Measurements from ENCODE around the gene APOL4. TPM values are rescaled to one million over a fixed set of nuclear protein-coding genes. Genes with fewer than 3 reads are reported as not detected.
"Not testable (repeated sequence)": the region's sequence is repeated elsewhere in the genome, so short reads cannot be mapped to it uniquely, and the experiment has no call there.

Gene APOL4
- total RNA-seq, 2 donors from 2014 or later, result 0.52 to 18.1 TPM

GRCh38 chr22:36235585-36235984 is 34.0 kb upstream of the APOL4 start:
- Histone ChIP-seq H3K27ac (no peak overlapping the region), H3K36me3 (replicated peaks in 1 of 2; ENCODE audit: insufficient read depth in 1 of 2, low read depth in 2 of 2) (peaks cover 0 to 16% of the 10 kb centered on the region in 2 donors), H3K9me3 (no peaks in the 10 kb centered on the region), H3K4me1 (peaks cover 34% of the 10 kb centered on the region), H3K4me3 (no peak overlapping the region), H3K27me3 (no peaks in the 10 kb centered on the region)
- ATAC-seq (no peak), DNase-seq (no peak)
- TF ChIP-seq POLR2A (IDR thresholded peaks at IDR 0.05) (no peak), CTCF (IDR thresholded peaks at IDR 0.05) (no peak)
- intact Hi-C loops (cut with DNase I), result no loop called here
- 88 to 90% methylated on average over 3 of the region's 3 CpGs for WGBS, 2 donors

- intact Hi-C loops (cut with DNase I), result no loop called here
- H3K27me3 ChIP-seq, result no peaks in the 10 kb centered on the region
- no peak overlapping the region for H3K4me3 ChIP-seq
- ATAC-seq (no peak), DNase-seq (no peak)
- H3K27ac ChIP-seq, result no peak overlapping the region
- 69 to 75% methylated on average over 2 of the region's 2 CpGs for WGBS, 2 donors
- H3K9me3 ChIP-seq, result no peaks in the 10 kb centered on the region
- TF ChIP-seq POLR2A (IDR thresholded peaks at IDR 0.05) (no peak), CTCF (IDR thresholded peaks at IDR 0.05) (no peak)
- H3K4me1 ChIP-seq, result peaks cover 33% of the 10 kb centered on the region
- peaks cover 0 to 19% of the 10 kb centered on the region in 2 donors for H3K36me3 ChIP-seq (replicated peaks in 1 of 2; ENCODE audit: insufficient read depth in 1 of 2, low read depth in 2 of 2)
These were observed 33.3 kb upstream of the APOL4 start for GRCh38 chr22:36234919-36235318.

GRCh38 chr22:36234213-36234612 is 32.6 kb upstream of the APOL4 start:
- WGBS, 2 donors, result 67 to 75% methylated on average over 2 of the region's 2 CpGs
- H3K36me3 ChIP-seq (replicated peaks in 1 of 2; ENCODE audit: insufficient read depth in 1 of 2, low read depth in 2 of 2), result peaks cover 0 to 19% of the 10 kb centered on the region in 2 donors
- intact Hi-C loops (cut with DNase I), result no loop called here
- H3K9me3 ChIP-seq, result no peaks in the 10 kb centered on the region
- no peak overlapping the region for H3K4me3 ChIP-seq
- peaks cover 29% of the 10 kb centered on the region for H3K4me1 ChIP-seq
- TF ChIP-seq CTCF (IDR thresholded peaks at IDR 0.05) (no peak), POLR2A (IDR thresholded peaks at IDR 0.05) (no peak)
- ATAC-seq (no peak), DNase-seq (no peak)
- no peaks in the 10 kb centered on the region for H3K27me3 ChIP-seq
- no peak overlapping the region for H3K27ac ChIP-seq

- DNase-seq, result no peak
- Histone ChIP-seq H3K4me1 (peaks cover 28% of the 10 kb centered on the region), H3K4me3 (no peak overlapping the region), H3K36me3 (replicated peaks in 1 of 2; ENCODE audit: insufficient read depth in 1 of 2, low read depth in 2 of 2) (peaks cover 0 to 19% of the 10 kb centered on the region in 2 donors), H3K9me3 (no peaks in the 10 kb centered on the region), H3K27ac (no peak overlapping the region), H3K27me3 (no peaks in the 10 kb centered on the region)
- no peak for ATAC-seq
- intact Hi-C loops (cut with DNase I), result no loop called here
- 89 to 95% methylated on average over 7 of the region's 7 CpGs for WGBS, 2 donors
- TF ChIP-seq POLR2A (IDR thresholded peaks at IDR 0.05), result no peak
- TF ChIP-seq CTCF (IDR thresholded peaks at IDR 0.05), result no peak
These were observed 32.2 kb upstream of the APOL4 start for GRCh38 chr22:36233796-36234195.

GRCh38 chr22:36232715-36233401 is 31.2 kb upstream of the APOL4 start:
- no peaks in the 10 kb centered on the region for H3K27me3 ChIP-seq
- no peak for DNase-seq
- no peak overlapping the region for H3K4me3 ChIP-seq
- TF ChIP-seq POLR2A (IDR thresholded peaks at IDR 0.05) (no peak), CTCF (IDR thresholded peaks at IDR 0.05) (no peak)
- intact Hi-C loops (cut with DNase I), result no loop called here
- peaks cover 0 to 21% of the 10 kb centered on the region in 2 donors for H3K36me3 ChIP-seq (replicated peaks in 1 of 2; ENCODE audit: insufficient read depth in 1 of 2, low read depth in 2 of 2)
- WGBS, 2 donors, result 71 to 77% methylated on average over 12 to 13 of the region's 13 CpGs
- H3K9me3 ChIP-seq, result no peaks in the 10 kb centered on the region
- ATAC-seq, result no peak
- no peak overlapping the region for H3K27ac ChIP-seq
- H3K4me1 ChIP-seq, result peaks cover 18% of the 10 kb centered on the region

- H3K4me1 ChIP-seq; H3K4me3 ChIP-seq; DNase-seq; ATAC-seq; intact Hi-C loops (cut with DNase I); H3K9me3 ChIP-seq; H3K27me3 ChIP-seq; H3K27ac ChIP-seq: not testable (repeated sequence)
- 71 to 83% methylated on average over 2 to 5 of the region's 5 CpGs for WGBS, 2 donors
- H3K36me3 ChIP-seq (replicated peaks in 1 of 2; ENCODE audit: insufficient read depth in 1 of 2, low read depth in 2 of 2), result peaks cover 0 to 22% of the 10 kb centered on the region in 2 donors
These were observed 29.4 kb upstream of the APOL4 start for GRCh38 chr22:36231051-36231450.

- H3K4me3 ChIP-seq; ATAC-seq; DNase-seq; H3K27me3 ChIP-seq; H3K9me3 ChIP-seq; H3K27ac ChIP-seq; intact Hi-C loops (cut with DNase I); H3K4me1 ChIP-seq: not testable (repeated sequence)
- H3K36me3 ChIP-seq (replicated peaks in 1 of 2; ENCODE audit: insufficient read depth in 1 of 2, low read depth in 2 of 2), result peaks cover 0 to 22% of the 10 kb centered on the region in 2 donors
- WGBS, 2 donors, result 90 to 93% methylated on average over 3 of the region's 3 CpGs
These were observed 28.0 kb upstream of the APOL4 start for GRCh38 chr22:36229649-36230048.
